GM12892 (cell line): ENCODE measurements around the gene NSD2.
"Not testable (repeated sequence)": the region's sequence is repeated elsewhere in the genome, so short reads cannot be mapped to it uniquely, and the experiment has no call there.

Source experiments
- POLR2A ChIP-seq: IDR thresholded peaks from 2 replicates; pipeline ENCODE4 v1.6.1; 2011; ENCODE audit warnings: low read depth, low read length, control low read depth
- POLR2AphosphoS5 ChIP-seq: IDR thresholded peaks from 2 replicates; pipeline ENCODE4 v1.6.1; 2011; ENCODE audit warnings: low read depth, low read length, control low read depth
- TAF1 ChIP-seq: IDR thresholded peaks from 2 replicates; pipeline ENCODE4 v1.6.1; 2011; ENCODE audit warnings: low read depth, mild to moderate bottlenecking, control low read depth, low read length, borderline replicate concordance

DNA sequence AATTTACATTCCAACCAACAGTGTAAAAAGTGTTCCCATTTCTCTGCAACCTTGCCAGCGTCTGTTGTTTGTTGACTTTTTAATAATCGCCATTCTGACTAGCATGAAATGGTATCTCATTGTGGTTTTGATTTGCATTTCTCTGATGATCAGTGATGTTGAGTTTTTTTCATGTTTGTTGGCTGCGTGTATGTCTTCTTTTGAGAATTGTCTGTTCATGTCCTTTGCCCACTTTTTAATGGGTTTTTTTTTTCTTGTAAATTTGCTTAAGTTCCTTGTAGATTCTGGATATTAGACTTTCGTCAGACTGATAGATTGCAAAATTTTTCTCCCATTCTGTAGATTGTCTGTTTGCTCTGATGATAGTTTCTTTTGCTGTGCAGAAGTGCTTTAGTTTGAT lies 155.9 kb downstream of the NSD2 start:
- TF ChIP-seq POLR2A, TAF1, POLR2AphosphoS5: not testable (repeated sequence)
